Heart left ventricle (tissue), 13 donors: Measurements from ENCODE around the gene PRDM15.

Experiments used
- CTCF ChIP-seq, 12 donors: fragments of 200-600 bp; sonication (generic) in 4 of 12; IDR thresholded peaks; one replicate each; pipeline versions ENCODE4 v1.5.0 to v1.8.0; 2018 to 2022; ENCODE audit warnings: antibody characterized with exemption in 12 of 12, mild to moderate bottlenecking in 5 of 12
- POLR2A ChIP-seq, 2 donors: fragments of 450-650 bp; IDR thresholded peaks; one replicate each; pipeline ENCODE4 v1.6.1; 2017; ENCODE audit warnings: antibody characterized with exemption in 2 of 2, mild to moderate bottlenecking in 2 of 2, moderate library complexity in 2 of 2
- donor health status: ischemic (EF 13 %, LVEDD 7.1; RV severe dilation, severe dysfunction).
- donor health status: DM: no; HTN: yes; CAD: no.
- donor health status: DM: no; HTN: no; CAD: no.
- donor health status: ischemic (EF 25% LVEDD 6.9; RV normal size, moderate dysfunction).
- donor health status: ischemic (EF 25% LVEDD 5.7; RV mildly dilated, moderate dysfunction).
- donor health status: ischemic (EF 35%, LVEDD 5.7; RV mildly dilated, moderate dysfunction).
- donor health status: nonischemic (EF 11% LVEDD 7.7; RV severe dilation, severe dysfunction).
- donor health status: DM: yes; HTN: yes; CAD: no.
- donor health status: PGD.
- donor health status: ischemic (EF 29% LVEDD 5.4; RV normal size, mild dysfunction).
- donor health status: nonischemic (EF 23%, LVEDD 6.1; RV moderate dilation, normal function).

- TF ChIP-seq CTCF (IDR thresholded peaks at IDR 0.05) (no peak), POLR2A (IDR thresholded peaks at IDR 0.05) (no peak)
These were observed 31.9 kb downstream of the PRDM15 start for GRCh38 chr21:41847066-41847804.
